Measurements from ENCODE around the gene SREK1. TPM values are rescaled to one million over a fixed set of nuclear protein-coding genes. Genes with fewer than 3 reads are reported as not detected.

SREK1 gene
- total RNA-seq, 6 experiments from 2014 or later: 20.9 to 44.4 (median 34.2) TPM

DNA sequence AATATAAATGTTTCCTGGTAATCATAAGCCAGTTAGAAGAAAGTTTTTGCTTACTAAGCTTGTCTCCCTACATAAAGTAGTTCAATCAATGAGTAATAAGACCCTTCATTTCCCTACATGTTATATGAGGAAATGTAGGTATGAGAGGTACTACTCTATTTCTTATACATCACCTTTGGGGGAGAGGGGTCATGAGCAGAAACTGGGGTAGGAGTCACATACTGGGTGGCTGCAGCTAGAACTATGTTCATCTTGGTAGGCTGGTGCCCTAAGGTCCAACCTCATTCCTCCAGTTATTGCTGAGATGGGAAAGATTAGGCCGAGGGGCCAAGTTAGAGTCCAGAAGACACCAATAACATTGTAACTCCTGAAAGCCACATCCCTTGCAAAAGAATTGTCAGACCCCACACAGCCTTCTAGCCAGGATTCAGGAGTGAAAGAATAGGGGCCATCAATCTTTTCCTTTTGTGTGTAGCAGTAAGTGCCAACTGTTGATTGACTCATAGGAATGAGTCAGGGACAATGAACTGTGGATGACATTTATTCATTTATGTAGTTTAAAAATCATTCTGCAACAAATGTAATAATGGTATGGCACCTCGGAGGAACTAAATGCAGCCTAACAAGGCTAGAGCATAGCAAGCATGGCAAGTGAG, 21.6 kb upstream of the SREK1 start:
- no peak overlapping the region for H3K4me3 ChIP-seq
- no peaks in the 10 kb centered on the region for H3K9me3 ChIP-seq
- H3K4me1 ChIP-seq: no peaks in the 10 kb centered on the region
- H3K27ac ChIP-seq: no peak overlapping the region
- WGBS (ENCODE audit: insufficient coverage, low coverage, low lambda C conversion rate, missing lambda C conversion rate): 73% methylated on average over 1 of the region's 2 CpGs
- H3K27me3 ChIP-seq: no peaks in the 10 kb centered on the region
- DNase-seq (no peak), ATAC-seq (no peak)
- intact Hi-C loops (cut with DNase I): no loop called here
- no peaks in the 10 kb centered on the region for H3K36me3 ChIP-seq
- TF ChIP-seq POLR2A (IDR thresholded peaks at IDR 0.05): no peak
- TF ChIP-seq, protein P1, sequence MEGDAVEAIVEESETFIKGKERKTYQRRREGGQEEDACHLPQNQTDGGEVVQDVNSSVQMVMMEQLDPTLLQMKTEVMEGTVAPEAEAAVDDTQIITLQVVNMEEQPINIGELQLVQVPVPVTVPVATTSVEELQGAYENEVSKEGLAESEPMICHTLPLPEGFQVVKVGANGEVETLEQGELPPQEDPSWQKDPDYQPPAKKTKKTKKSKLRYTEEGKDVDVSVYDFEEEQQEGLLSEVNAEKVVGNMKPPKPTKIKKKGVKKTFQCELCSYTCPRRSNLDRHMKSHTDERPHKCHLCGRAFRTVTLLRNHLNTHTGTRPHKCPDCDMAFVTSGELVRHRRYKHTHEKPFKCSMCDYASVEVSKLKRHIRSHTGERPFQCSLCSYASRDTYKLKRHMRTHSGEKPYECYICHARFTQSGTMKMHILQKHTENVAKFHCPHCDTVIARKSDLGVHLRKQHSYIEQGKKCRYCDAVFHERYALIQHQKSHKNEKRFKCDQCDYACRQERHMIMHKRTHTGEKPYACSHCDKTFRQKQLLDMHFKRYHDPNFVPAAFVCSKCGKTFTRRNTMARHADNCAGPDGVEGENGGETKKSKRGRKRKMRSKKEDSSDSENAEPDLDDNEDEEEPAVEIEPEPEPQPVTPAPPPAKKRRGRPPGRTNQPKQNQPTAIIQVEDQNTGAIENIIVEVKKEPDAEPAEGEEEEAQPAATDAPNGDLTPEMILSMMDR (IDR thresholded peaks at IDR 0.05): no peak

DNA sequence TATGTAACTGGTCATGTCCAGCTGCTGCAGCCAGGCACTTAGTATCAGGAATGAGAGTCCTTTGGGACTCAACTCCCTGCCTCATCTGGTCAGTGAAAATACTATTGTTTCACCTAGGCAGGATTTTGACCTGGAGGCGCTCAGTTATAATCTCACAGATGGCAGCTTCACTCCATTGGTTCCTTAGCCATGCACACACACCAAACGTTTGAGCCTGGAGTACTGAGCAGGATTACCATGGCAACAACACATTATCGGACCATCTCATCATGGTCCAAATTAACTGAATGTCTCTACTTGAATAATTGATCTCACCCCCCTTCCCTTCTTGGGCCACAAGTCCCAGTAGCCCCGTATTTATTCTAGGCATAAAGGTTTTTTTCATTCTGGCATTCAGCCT, 15.0 kb upstream of the SREK1 start:
- DNase-seq: no peak
- no peak for ATAC-seq
- WGBS (ENCODE audit: insufficient coverage, low coverage, low lambda C conversion rate, missing lambda C conversion rate): 50% methylated on average over 4 of the region's 4 CpGs
- Histone ChIP-seq H3K4me1 (no peaks in the 10 kb centered on the region), H3K27me3 (no peaks in the 10 kb centered on the region), H3K4me3 (no peak overlapping the region), H3K36me3 (no peaks in the 10 kb centered on the region), H3K9me3 (no peaks in the 10 kb centered on the region), H3K27ac (no peak overlapping the region)
- intact Hi-C loops (cut with DNase I): no loop called here
- no peak for TF ChIP-seq POLR2A (IDR thresholded peaks at IDR 0.05)
- TF ChIP-seq, protein P1 (IDR thresholded peaks at IDR 0.05): no peak

DNA sequence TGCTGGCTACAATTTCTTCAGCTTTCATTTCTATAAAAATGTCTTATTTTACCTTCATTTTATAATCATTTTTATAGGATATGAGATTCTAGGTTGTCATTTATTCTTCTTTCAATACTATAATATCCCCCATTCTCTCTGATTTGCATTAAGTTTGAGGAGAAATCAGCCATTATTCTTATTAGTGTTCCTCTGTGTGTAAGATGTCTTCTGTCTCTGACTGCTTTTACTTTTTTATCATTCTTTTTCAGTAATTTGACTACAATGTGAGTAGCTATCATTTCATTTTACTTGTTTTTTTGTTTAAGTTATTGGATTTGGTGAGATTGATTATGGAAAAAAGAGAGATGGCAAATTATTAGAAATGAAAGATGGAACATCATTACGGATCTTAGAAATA, 13.6 kb upstream of the SREK1 start:
- 78% methylated on average over 1 of the region's 1 CpG for WGBS (ENCODE audit: insufficient coverage, low coverage, low lambda C conversion rate, missing lambda C conversion rate)
- Histone ChIP-seq H3K4me1 (no peaks in the 10 kb centered on the region), H3K4me3 (no peak overlapping the region), H3K36me3 (no peaks in the 10 kb centered on the region), H3K27ac (no peak overlapping the region), H3K9me3 (no peaks in the 10 kb centered on the region), H3K27me3 (no peaks in the 10 kb centered on the region)
- no peak for DNase-seq
- no peak for ATAC-seq
- TF ChIP-seq, protein P1 (IDR thresholded peaks at IDR 0.05): no peak
- no peak for TF ChIP-seq POLR2A (IDR thresholded peaks at IDR 0.05)
- intact Hi-C loops (cut with DNase I): no loop called here

DNA sequence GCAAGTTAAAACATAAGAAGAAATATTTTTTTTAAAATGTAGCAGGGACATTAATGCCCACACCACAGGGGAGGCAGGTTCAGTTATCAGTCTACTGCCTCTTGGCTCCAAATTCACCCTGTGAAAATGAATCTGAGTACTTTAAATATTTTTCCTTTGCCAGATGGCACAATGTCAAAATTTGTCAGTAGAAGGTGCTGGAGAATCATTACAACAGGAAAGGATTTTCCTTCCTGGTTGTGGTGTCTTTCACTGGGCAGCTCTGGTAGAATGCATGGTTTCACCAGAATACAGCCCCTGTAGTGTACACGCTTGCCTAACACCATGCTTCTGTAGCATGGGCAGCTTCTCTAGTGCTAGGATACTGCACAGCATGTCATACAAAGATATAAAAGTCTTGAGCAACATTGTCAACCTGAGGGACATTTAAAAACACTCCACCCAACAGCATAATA, 9.7 kb upstream of the SREK1 start:
- no peak for DNase-seq
- Histone ChIP-seq H3K9me3 (no peaks in the 10 kb centered on the region), H3K4me1 (no peaks in the 10 kb centered on the region), H3K27ac (no peak overlapping the region), H3K36me3 (no peaks in the 10 kb centered on the region), H3K27me3 (no peaks in the 10 kb centered on the region), H3K4me3 (no peak overlapping the region)
- no peak for TF ChIP-seq POLR2A (IDR thresholded peaks at IDR 0.05)
- TF ChIP-seq, protein P1 (IDR thresholded peaks at IDR 0.05): no peak
- intact Hi-C loops (cut with DNase I): no loop called here
- peak; percentile 38 to 77 (median 46) for ATAC-seq
- 63% methylated on average over 1 of the region's 1 CpG for WGBS (ENCODE audit: insufficient coverage, low coverage, low lambda C conversion rate, missing lambda C conversion rate)
